Stimulated activated effector memory CD8-positive, alpha-beta T cell treated with anti-CD3 and anti-CD28 coated beads, Interleukin-12 subunit alpha, Interleukin-12 subunit beta, amount 100 ng/mL, for 72 hours (primary cell): ENCODE data around the gene DDX52.

Experiments used
- ATAC-seq: fragments of 150-1000 bp; cut with Tn5 transposase; 2 replicates; pipeline ENCODE4 v1.10.0; 2021
- DNase-seq, 2 donors: peaks; one replicate each; pipeline ENCODE4 v3.0.0; 2021 to 2022; ENCODE audit warnings: low spot score in 2 of 2
- H3K27ac Mint-ChIP-seq: one replicate; pipeline ENCODE4 v1.8.0; 2022; ENCODE audit warnings: mild to moderate bottlenecking, mixed read lengths
- H3K36me3 Mint-ChIP-seq: one replicate; pipeline ENCODE4 v1.8.0; 2022; ENCODE audit warnings: mild to moderate bottlenecking, mixed read lengths
- H3K4me1 Mint-ChIP-seq: one replicate; pipeline ENCODE4 v1.8.0; 2022; ENCODE audit warnings: mixed read lengths
- H3K4me3 Mint-ChIP-seq: one replicate; pipeline ENCODE4 v1.8.0; 2022; ENCODE audit warnings: mild to moderate bottlenecking, mixed read lengths
- H3K9me3 Mint-ChIP-seq: one replicate; pipeline ENCODE4 v1.8.0; 2022; ENCODE audit warnings: mixed read lengths

Gene DDX52

GRCh38 chr17:37571674-37572073 is 71.6 kb downstream of the DDX52 start:
- Mint-ChIP-seq H3K4me1 (peaks cover 6% of the 10 kb centered on the region), H3K9me3 (no peaks in the 10 kb centered on the region), H3K36me3 (peaks cover 100% of the 10 kb centered on the region), H3K4me3 (no peak overlapping the region), H3K27ac (no peak overlapping the region)
- no peak for DNase-seq
- ATAC-seq = no peak

- DNase-seq (peak in 1 of 2 donors; percentile 53), ATAC-seq (peak; percentile 69)
- Mint-ChIP-seq H3K9me3 (no peaks in the 10 kb centered on the region), H3K4me3 (no peak overlapping the region), H3K27ac (no peak overlapping the region), H3K4me1 (peaks cover 6% of the 10 kb centered on the region), H3K36me3 (peaks cover 95% of the 10 kb centered on the region)
Observed at GRCh38 chr17:37570527-37571093, 72.6 kb downstream of the DDX52 start.

DNA sequence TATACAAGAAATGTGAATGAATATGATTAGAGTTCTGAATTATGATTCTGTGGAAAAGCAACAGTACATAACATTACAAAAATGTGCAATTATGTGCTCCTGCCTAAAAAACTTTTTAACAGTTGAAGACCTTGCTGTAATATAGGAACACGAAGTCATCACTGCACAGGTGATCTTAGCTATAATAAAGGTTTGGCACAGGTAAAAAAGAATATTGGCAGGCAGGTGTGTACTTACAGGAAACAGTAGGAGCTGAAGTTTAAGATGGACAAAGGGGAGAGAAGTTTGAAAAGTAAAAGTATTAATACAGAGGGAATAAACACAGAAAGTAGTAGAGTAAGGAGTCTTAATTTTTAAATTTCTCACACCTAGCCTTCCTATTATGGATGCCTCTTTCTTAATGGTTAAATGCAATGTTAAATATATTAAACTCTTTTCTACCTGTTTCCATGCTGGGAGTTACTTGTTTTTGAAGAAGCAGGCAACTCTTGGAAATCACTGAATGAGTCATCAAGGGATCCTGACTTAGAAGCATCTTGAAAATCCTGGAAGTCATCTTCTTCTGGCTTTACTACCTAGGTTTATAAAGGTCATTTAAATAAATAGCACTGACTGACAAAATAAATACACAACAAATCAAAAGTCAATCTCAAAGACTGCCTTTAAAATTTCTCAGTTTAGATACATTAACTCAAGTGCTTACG is 74.7 kb downstream of the DDX52 start:
- H3K4me1 Mint-ChIP-seq = peaks cover 14% of the 10 kb centered on the region
- DNase-seq (no peak), ATAC-seq (no peak)
- H3K36me3 Mint-ChIP-seq = peaks cover 93% of the 10 kb centered on the region
- H3K9me3 Mint-ChIP-seq = no peaks in the 10 kb centered on the region
- no peak overlapping the region for H3K4me3 Mint-ChIP-seq
- H3K27ac Mint-ChIP-seq = peak overlapping the region; percentile 23

GRCh38 chr17:37567538-37567937 is 75.7 kb downstream of the DDX52 start:
- Mint-ChIP-seq H3K4me1 (peaks cover 15% of the 10 kb centered on the region), H3K4me3 (no peak overlapping the region), H3K27ac (no peak overlapping the region), H3K9me3 (no peaks in the 10 kb centered on the region), H3K36me3 (peaks cover 93% of the 10 kb centered on the region)
- no peak for DNase-seq
- ATAC-seq = no peak

DNA sequence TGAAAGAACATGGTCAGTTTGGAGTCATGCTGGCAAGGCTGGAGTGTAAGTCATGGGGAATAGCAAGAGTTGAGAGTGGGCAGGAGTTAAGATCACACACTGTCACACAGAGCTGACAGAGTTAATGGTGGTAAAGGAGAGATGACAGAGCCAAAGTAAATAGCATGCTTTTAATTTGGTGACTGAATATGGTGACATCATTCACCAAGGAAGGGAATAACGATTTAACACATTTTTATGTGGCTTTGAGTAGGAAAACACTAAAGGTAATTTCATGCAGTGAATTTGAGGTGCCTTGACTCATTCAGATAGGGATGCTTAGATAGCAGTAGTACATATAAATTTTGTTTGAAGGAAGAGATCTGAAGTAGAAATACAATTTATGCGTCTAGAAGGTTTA is 76.1 kb downstream of the DDX52 start:
- H3K36me3 Mint-ChIP-seq = peaks cover 93% of the 10 kb centered on the region
- no peak for DNase-seq
- ATAC-seq = no peak
- no peak overlapping the region for H3K4me3 Mint-ChIP-seq
- H3K4me1 Mint-ChIP-seq = peaks cover 19% of the 10 kb centered on the region
- no peaks in the 10 kb centered on the region for H3K9me3 Mint-ChIP-seq
- peak overlapping the region; percentile 1 for H3K27ac Mint-ChIP-seq

GRCh38 chr17:37564252-37564651 is 79.0 kb downstream of the DDX52 start:
- Mint-ChIP-seq H3K27ac (peak overlapping the region; percentile 93), H3K4me3 (no peak overlapping the region), H3K9me3 (no peaks in the 10 kb centered on the region), H3K36me3 (peaks cover 93% of the 10 kb centered on the region), H3K4me1 (peaks cover 19% of the 10 kb centered on the region)
- DNase-seq (no peak), ATAC-seq (peak; percentile 66)

GRCh38 chr17:37562016-37562745 is 81.1 kb downstream of the DDX52 start:
- H3K9me3 Mint-ChIP-seq = no peaks in the 10 kb centered on the region
- H3K4me3 Mint-ChIP-seq = no peak overlapping the region
- H3K36me3 Mint-ChIP-seq = peaks cover 93% of the 10 kb centered on the region
- ATAC-seq (no peak), DNase-seq (no peak)
- H3K4me1 Mint-ChIP-seq = peaks cover 12% of the 10 kb centered on the region
- H3K27ac Mint-ChIP-seq = no peak overlapping the region
